Measurements from ENCODE around the gene PDE4B.

The PDE4B gene

DNA sequence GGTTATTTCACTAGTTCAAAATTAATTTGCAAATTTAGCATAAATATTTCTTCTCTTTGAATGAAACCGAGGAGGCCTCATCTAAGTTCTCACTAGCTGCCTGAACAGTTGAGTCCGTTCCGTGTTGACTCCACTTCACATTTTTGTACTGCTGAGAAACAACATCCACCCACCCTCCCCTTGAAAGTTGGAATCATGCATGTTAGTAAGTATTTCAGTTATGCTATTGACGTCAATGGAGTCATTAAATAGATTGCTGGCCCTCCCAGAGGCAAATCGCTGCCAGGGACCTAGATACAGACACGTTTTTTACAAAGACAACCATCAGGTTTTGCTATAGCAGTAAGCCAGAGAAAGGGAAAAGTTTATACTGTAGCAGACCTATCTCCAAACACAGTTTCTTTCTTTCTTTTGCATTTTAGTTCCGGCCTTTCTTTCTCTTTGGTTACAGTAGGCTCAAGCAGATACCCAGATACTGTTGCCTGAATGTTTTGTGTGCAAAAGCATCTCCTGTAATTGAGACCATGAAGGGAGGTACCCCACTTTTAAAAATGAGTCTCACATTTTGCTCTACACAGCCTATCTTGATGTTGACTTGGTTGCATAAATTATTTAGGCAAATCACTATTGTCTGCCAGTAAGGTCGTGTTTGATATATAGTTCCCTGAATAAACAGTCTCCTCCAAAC lies 478.7 kb downstream of the PDE4B start:
- no peak for DNase-seq

DNA sequence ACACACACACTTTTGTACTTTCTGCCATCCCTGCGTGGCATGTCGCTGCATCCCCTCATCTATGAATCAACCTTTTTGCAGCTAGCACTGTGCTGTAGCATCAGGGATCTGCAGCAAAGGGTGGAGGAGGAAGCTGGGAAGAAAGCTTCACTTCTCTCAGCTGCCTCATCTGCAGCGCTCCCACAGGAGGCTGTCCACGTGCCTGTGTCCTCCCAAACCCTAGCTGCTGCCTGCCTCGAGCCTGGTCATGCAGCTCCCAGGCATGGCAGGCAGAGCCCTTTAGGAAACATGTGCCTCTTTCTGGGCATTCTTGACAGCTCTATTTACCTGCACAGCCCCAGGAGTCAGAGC lies 479.2 kb downstream of the PDE4B start:
- DNase-seq, result no peak

DNA sequence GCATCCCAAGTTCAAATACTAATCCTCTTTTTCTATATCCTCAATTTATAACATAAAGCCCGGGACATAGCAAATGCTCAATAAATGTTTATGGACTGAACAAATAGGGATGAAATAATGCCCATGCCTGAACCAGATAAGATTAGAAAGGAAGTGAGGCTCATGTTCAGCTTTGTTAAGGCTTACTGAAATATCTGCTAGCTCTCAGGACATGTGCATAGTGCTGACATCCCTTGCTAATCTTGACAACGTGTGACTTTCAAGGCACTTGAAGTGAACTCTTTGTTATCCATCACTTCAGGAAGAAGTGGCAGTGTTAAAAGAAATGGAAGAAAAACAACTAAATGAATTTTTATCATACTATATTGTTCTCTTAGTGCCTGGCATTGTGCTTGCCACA lies 481.0 kb downstream of the PDE4B start:
- no peak for DNase-seq

DNA sequence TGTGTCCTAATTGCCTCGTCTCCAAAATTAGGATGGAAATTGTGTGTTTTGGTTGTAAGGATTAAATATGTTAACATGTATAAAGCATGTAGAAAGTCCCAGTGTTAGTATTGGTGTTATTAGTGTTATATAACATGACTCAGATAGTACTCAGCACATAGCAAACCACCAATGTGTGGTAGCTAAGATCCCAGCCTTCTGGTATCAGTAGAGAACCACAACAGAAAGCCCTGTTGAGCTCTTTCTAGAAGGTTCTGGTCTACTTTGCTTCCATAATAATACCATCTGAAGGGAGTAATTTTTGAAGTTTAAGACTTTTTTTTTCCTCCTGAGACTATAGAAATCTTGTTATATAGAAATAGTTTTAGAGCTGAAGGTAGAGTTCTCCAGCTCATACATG lies 481.9 kb downstream of the PDE4B start:
- no peak for DNase-seq

DNA sequence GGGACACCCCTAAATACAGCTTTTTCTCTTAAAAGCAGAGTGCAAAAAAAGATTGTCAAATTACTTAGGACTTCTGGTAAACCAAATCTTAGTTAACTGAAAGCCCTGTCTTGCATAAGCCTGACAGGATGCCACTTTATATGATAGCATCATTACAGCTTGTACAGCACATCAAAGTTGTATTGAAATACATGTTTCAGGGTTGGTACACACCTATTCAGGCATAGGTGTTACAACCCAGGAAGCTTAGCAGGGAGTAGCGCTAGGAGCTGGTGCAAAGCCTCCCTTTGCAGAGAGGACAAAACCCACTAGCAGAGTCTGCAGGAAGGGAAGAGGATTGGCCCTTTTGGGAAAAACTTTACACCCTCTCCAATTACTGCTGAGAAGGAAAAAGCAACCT lies 482.4 kb downstream of the PDE4B start:
- DNase-seq, result no peak

DNA sequence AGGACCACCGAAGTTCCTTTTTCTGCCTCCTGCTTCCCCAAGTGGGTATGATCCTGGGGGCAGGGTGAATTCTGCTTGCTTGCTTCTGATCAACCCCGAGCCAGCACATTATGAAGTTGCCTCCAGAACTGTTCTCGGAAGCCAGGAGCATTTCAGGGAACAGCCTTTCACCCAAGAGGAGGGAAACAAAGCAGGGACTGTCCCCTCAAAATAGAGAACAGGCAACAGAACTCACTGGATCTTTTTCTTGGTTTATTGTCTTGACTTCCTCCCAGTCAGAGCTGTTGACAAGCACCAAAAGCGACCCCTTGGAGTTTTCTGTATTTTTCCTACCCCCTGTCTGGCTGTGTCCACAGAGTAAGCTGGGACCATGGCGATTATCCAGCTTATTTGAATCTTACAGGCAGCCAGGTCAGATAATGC lies 482.9 kb downstream of the PDE4B start:
- no peak for DNase-seq

DNA sequence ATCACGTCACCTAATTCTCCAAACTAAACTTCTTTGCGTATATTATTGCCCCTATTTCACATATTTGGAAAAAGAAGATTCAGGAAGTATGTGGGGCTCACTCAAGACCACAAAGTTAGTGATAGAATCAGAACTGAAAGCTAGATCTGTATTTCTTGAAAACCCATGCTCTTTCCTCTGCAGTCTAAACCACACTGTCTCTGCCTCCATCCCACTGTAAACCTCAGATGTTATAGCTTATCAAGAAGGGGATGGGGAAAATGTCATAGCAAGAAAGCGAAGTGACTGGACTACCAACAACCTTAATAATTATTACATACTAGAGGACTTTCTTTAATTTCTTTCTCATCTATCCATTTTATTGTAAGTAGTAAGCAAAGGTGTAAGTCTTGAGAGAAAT lies 483.5 kb downstream of the PDE4B start:
- DNase-seq, result no peak

DNA sequence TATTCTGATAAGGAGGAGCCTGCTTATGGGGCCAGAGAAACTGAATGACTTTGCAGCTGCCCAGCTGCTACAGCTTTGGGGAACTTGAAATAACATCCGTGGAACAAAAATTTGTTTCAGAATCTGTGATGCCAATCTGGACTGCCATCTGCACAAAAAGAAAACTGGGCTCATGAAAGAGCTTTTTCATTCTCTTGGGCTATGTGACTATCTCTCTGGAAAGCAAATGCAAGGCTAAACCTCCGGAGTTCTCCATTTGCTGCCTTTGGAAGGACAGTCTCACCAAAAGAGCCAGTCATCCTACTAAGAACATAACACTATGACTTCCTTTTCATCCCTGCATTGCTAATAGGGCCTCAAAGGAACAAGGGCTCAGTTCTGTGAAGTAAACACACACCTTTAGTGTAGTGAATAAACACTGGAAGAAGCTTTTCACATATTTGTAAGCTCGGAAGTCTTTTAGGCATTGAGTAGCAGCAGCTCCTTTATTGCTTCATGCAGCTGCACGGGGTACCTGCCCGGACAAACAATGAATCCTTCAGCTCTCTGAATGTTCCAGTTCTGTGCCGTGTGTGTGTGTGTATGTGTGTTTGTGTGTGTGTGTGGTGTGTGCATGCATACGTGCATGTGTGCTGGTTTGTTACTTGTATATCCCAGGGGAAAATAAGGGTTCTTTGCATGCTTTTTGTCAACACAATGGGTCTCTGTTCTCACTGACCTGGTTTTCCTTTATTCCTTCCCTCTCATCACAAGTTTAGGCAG lies 485.7 kb downstream of the PDE4B start:
- no peak for DNase-seq

DNA sequence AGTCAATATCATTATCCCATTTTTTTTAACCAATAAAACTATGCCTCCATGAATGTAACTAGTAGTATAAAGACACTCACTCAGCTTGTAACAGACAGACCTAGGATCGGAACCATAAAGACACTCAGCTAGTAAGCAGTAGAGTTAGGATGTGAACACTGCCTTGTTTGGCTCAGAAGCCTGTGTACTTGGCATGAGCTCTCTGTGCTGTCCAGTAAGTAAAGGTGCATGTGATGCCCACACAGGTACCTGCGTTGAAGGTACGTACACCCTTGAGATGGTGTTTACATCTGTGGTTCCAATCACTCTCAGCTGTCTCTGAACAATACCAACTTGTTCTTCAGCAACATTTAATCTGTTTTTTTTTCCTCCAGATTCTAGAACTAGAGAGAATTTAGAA lies 489.1 kb downstream of the PDE4B start:
- DNase-seq, result no peak

DNA sequence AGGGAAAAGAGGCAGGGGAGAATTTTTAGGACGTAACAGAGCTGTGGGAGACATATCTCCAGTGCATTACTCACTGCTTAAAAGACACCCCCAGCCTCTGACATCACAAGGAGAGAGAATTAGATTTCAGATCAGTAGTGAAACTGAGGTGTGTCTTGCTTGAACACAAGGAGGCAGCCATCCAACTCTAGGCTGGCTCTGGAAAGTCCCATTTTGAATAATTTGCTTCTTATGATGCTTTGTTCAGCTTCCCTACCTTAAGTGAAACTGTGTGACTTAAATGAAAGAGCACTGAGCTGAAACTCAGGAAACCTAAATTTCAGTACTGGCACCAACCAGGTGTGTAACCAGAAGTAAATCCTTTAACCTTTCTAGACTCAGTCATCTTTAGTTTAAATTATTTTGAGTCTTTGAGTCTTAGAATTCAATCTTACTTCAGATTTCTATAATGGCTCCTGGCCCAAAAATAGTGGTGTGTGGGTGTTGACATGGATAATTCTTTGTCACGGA lies 489.7 kb downstream of the PDE4B start:
- DNase-seq, result peak; percentile 38

DNA sequence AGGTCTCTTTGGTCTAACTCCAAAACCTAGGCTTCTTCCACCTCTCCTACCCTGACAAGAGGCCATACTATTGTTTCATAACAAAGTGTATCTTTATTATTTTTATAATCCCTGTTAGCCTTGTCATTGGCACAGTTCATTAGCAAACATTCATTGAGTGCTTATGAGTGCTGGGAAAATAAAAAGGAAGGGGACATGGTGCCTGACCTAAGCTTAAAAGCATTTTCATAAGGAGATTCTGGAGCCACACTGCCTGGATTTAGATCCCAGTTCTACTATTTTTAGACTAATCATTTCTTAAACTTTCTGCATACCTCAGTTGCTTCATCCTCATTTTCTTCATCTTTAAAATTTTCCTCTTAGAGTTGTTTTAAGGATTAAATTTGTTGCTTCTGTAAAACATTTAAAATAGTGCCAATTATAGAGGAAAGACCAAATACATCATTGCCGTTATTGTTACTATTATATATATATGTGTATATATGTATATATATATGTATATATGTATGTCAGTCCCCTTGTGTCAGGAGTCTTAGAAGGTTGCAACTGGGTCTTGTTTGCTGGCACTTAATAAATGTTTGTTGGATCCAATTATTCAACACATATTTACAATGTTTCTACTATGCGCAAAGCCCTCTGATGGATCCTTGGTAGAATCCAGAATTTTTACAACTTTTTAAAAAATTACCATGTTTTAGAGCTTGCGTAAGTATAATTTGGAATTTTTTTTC lies 490.4 kb downstream of the PDE4B start:
- no peak for DNase-seq

DNA sequence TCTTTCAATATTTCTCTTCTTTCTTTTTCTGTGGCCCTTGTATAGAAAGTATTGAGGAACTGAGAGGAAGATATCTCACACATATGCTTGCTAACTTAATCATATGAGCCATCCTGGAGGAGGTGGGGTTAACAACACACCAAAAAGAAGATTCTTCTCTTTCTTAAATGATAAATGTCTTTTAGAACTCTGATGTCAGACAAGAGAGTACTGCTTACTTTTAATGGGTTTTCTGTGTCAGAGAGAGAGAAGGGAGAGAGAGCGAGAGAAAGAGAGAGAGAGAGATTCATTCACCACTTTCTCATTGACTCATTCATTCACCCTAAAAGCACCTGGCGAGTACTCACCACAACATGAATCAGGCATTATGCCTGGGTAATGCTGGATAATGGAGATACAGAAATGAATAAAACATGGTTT lies 490.9 kb downstream of the PDE4B start:
- DNase-seq, result no peak

DNA sequence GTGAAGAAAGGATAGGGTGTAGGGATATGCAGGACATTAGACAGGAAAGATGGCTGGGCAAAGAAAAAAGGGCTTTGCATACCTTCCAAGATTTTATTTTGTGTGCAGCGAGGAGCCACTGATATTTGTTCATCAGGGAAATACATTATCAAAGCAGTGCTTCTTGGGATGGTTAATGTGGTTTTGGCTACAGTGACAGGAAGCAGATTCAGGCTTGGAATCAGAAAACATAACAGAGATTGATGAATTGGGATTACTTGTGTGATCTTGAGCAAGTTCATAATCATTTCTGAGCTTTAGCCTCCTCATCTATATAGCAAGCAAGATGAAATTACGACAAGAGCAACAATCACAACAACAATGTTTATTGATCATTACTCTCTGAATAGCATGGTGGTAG lies 492.1 kb downstream of the PDE4B start:
- DNase-seq, result no peak

DNA sequence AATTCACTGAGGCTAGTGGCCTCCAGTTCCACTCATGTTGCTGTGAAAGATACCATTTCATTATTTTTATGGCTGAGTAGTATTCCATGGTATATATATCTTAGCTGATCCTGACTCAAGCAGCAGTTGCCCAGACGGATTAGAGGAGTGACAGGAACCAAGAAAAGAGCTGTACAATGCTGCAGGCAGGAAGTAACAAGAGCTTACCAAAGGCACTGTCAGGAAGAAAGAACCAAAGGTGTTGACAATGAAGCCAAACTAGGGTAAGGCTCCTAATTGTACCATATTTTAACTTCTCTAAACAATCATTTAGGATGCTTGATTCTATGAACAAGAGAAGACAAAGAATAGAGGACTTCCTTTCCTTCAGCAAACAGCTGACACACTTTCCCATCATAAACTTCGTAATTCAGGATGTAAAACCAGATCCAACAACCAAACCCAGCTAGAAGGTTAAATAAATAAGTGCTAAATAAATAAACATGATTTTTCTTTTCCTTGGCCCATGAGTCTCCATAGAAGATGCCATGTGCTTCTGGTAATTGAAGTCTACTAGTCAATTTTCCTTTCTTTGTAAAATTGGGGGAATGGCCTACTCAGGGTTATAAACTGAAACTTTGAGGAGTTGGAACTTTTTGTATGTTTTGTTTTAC lies 493.0 kb downstream of the PDE4B start:
- no peak for DNase-seq

DNA sequence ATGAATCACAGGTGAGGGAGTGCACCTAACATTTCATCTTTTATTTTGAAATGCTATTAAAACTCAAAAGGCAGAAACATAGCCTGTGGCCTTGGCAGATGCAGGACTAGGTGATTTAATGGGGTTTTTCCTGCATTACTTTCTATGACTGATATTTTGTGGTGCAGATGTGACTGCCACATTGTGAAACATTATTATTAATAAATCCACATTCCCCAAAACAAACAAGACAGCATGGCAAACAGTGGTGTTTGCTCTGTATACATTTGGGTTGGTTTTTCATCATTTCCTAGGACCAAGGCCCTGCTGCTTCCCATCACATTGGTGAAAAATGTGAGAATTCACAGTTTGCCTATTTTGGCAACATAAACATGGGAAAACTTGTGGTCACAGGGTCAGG lies 493.6 kb downstream of the PDE4B start:
- no peak for DNase-seq

DNA sequence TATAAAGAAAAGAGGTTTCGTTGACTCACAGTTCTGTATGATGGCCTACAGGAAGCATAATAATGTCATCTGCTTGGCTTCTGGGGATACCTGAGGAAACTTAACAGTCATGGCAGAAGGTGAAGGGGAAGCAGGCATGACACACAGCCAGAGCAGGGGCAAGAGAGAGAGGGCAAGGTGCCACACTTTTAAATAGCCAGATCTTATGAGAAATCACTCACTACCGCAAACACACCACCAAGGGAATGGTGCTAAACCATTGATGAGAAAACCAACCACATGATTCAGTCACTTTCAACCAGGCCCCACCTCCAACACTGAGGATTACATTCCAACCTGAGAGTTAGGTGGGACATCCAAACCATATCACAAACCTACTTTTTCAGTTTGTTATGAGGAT lies 495.4 kb downstream of the PDE4B start:
- no peak for DNase-seq

DNA sequence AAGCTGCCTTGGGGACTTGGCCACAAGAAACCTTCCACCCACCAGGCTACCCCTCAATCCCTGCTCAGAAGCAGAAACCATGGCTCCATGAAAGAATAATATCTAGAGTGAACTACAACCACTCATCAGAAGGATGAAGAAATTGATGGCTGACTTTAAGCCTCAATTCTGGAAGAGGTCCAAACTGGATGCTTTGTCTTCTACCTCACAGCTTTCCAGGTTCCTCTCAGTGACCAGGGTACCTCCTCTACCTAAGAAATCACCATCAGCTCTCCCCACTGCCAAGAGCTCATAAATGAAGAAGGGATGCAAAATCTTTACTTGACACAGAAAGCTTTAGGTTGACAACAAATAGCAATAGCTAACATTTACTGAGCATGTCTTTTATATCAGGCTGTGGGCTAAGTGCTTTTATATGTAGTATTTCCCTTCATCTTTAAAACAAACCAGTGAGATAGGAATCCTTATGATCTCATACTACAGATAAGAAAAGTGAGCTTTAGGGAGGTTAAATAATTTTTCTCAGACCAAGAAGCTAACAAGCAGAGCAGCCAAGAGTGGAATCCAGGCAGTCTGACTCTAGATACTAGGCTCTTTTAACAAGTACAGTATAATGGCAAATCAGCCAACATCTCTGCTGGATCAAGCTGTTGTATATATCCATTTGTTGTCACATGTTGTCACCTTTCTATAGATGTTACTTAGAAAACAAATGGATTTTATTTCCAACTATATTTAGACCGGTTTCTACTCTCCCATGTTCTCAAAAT lies 498.3 kb downstream of the PDE4B start:
- no peak for DNase-seq

DNA sequence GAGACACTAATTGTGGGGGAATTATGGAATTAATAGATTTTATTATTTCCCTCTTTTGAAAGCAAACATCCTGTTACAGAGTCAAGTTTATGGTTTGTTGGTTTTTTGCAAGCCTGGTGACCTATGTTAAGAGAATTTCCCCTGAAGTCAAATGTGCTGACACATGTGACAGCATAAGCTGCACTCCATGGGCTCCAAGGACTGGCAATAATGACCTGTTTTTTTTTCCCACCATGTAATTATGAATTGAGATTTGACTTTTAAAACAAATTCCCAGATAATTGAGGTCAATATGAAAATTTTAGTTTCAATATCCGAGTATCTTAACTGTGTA lies 498.8 kb downstream of the PDE4B start:
- no peak for DNase-seq

DNA sequence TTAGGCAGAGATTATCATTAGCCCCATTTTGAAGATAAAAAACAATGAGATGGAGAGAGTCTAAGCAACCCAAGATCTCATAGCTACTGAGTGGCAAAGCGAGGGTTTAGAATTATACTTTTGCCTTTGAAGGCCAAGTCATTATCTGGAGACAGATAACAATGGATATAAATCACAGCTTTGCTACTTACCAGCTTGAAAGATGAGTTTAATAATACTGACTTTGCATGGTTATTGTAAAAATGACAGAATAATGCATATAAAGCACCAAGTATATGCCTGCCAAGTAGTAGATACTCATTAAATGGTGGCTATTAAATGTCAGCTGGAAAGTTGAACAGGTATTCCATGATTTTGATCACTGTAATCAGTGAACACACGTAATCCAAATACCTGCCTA lies 499.6 kb downstream of the PDE4B start:
- DNase-seq, result no peak

DNA sequence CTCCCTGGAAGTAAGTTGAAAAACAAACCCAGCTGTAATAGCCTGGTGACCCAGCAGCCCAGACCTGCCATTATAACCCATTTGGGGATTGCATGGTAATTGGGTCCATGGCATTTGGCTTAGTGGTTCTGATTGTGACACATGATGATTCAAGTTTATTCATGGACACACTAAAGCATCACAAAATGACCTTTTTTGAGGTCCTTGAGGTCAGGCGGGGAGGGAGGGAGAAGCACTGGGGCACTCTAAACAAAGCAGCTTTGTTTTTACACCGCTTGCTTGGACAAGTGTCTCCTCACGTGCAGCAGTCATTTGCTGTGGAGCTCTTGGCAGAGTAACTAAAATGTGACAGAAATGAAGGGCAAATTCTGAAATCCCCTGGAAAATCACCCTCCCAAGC lies 500.2 kb downstream of the PDE4B start:
- DNase-seq, result no peak

DNA sequence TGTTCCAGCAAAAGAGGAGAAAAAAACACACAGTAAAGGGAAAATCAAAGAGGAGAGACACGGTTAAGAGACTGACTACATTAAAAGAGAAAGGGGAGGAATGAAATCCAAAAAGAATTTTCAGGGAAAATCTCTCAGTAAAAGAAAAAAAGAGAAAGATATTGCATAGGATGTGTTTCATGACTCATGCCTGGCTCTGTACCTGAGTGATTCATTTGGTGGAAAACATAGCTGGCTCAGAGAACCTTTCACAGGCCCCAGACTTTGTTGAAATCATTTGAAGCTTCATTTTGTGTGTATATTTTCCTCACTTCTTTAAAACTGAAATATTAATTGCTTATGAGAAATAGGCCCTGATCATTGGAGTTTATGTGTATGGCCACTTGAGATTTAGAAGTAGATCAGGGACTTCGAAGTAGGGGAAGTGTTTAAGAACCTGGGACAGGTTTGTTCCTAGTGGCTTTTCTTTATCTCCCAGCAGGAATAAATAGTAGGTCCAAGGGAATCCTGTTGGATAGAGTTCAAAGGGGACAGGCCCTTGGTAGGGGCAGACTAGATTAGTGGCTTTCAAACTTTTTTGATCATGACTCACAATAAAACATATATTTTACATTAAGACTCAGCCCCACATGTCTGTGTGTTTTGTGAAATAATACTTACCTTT lies 502.1 kb downstream of the PDE4B start:
- no peak for DNase-seq

DNA sequence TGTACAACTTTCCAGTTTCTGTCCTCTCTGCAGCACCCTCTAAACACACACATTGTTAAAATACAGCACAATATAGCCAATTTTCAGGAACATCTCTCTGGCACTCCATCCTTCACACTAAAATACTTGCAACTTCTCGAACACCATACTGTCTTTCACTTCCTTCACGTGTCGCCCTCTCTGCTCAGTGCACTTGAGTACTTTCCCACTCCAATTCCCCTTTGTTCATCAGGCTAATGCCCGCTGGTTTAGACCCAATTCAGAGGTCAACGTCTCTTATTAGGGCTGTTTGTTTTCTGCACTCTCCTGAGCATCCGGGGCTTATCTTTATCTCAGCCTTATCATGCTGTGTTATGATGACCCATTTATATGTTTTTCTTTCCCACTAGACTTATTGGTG lies 503.1 kb downstream of the PDE4B start:
- DNase-seq, result no peak
